Islet precursor cell (in vitro differentiated cells): ENCODE data around the gene RIT2.
"Not testable (repeated sequence)": the region's sequence is repeated elsewhere in the genome, so short reads cannot be mapped to it uniquely, and the experiment has no call there.

Experiments
- DNase-seq: peaks from one replicate; pipeline ENCODE4 v3.0.0-alpha.2; 2018

The RIT2 gene

GRCh38 chr18:42821492-42821891 is 294.0 kb downstream of the RIT2 start:
- no peak for DNase-seq

GRCh38 chr18:42814618-42815017 is 300.9 kb downstream of the RIT2 start:
- no peak for DNase-seq

GRCh38 chr18:42814184-42814583 is 301.3 kb downstream of the RIT2 start:
- no peak for DNase-seq

GRCh38 chr18:42813570-42813969 is 301.9 kb downstream of the RIT2 start:
- DNase-seq: no peak

GRCh38 chr18:42807887-42808286 is 307.6 kb downstream of the RIT2 start:
- DNase-seq: no peak

GRCh38 chr18:42801706-42802105 is 313.8 kb downstream of the RIT2 start:
- DNase-seq: no peak

- no peak for DNase-seq
Observed at GRCh38 chr18:42798606-42799170, 316.8 kb downstream of the RIT2 start.

- DNase-seq: not testable (repeated sequence)
Observed at GRCh38 chr18:42795213-42795789, 320.2 kb downstream of the RIT2 start.

- no peak for DNase-seq
Observed at GRCh38 chr18:42792731-42793130, 322.8 kb downstream of the RIT2 start.

- no peak for DNase-seq
Observed at GRCh38 chr18:42784632-42785031, 330.9 kb downstream of the RIT2 start.

GRCh38 chr18:42782929-42783328 is 332.6 kb downstream of the RIT2 start:
- no peak for DNase-seq

GRCh38 chr18:42781298-42781815 is 334.1 kb downstream of the RIT2 start:
- no peak for DNase-seq

GRCh38 chr18:42780171-42780570 is 335.3 kb downstream of the RIT2 start:
- DNase-seq: no peak

- DNase-seq: no peak
Observed at GRCh38 chr18:42778445-42779042, 336.9 kb downstream of the RIT2 start.

GRCh38 chr18:42778024-42778423 is 337.5 kb downstream of the RIT2 start:
- DNase-seq: no peak

- DNase-seq: no peak
Observed at GRCh38 chr18:42773870-42774269, 341.6 kb downstream of the RIT2 start.

GRCh38 chr18:42771936-42772335 is 343.5 kb downstream of the RIT2 start:
- no peak for DNase-seq

- DNase-seq: no peak
Observed at GRCh38 chr18:42765302-42765701, 350.2 kb downstream of the RIT2 start.

- DNase-seq: no peak
Observed at GRCh38 chr18:42760290-42760689, 355.2 kb downstream of the RIT2 start.

- DNase-seq: no peak
Observed at GRCh38 chr18:42758852-42759251, 356.6 kb downstream of the RIT2 start.

- no peak for DNase-seq
Observed at GRCh38 chr18:42756214-42756613, 359.3 kb downstream of the RIT2 start.

- DNase-seq: no peak
Observed at GRCh38 chr18:42752916-42753315, 362.6 kb downstream of the RIT2 start.

- DNase-seq: no peak
Observed at GRCh38 chr18:42746794-42747193, 368.7 kb downstream of the RIT2 start.

- DNase-seq: no peak
Observed at GRCh38 chr18:42745931-42746330, 369.6 kb downstream of the RIT2 start.

GRCh38 chr18:42745171-42745570 is 370.3 kb downstream of the RIT2 start:
- DNase-seq: no peak
